Measurements from ENCODE around the gene NDUFS6. TPM values are rescaled to one million over a fixed set of nuclear protein-coding genes. Genes with fewer than 3 reads are reported as not detected.

Gene NDUFS6
- total RNA-seq, 1 experiment from 2014 or later = 104 TPM

DNA sequence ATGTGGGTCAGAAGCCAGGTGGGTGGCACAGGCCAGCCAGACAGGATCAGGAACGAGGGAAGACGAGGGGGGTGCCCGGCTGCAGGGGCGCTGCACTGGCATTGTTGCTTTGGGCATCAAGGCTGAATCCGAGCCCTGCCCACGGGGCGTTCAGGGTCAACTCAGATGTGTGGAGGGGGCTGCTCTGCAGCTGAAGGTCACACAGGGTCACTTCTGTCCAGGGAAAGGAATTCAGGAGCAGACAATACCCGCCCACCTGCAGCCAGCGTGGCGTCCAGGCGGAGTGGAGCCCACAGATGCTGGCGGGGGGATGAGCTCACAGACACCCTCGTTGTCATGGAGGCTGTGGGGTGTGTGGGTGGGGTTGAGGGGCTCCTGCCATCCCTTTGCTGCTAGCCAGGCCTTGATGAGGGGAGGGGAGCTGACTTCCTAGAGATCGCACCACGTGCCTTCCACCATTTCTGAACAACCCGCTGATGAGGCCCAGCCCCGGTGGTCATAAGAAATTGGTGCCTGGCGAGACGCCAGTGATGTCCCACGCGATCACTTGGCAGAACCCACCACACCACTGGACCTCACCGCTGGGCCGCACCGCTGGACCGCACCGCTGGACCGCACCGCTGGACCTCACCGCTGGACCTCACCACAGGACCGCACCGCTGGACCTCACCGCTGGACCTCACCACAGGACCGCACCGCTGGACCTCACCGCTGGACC, 32.8 kb upstream of the NDUFS6 start:
- POLR2A ChIA-PET (ENCODE audit: unreplicated experiment) = no interaction called here
- H3K9ac ChIP-seq (ENCODE audit: low read length) = no peak overlapping the region
- H3K9me2 ChIP-seq (replicated peaks; ENCODE audit: low read length) = no peaks in the 10 kb centered on the region
- H3K36me3 ChIP-seq (ENCODE audit: low read depth, low read length) = no peaks in the 10 kb centered on the region
- no peak overlapping the region for H3K4me2 ChIP-seq (ENCODE audit: low read length)
- H3K27ac ChIP-seq (ENCODE audit: low read length) = no peak overlapping the region
- ATAC-seq (no peak), DNase-seq (no peak)
- intact Hi-C loops (cut with micrococcal nuclease) = loop anchor here (10.0 kb wide), 1 partner anchor 386 kb away; no protein-coding TSS in a partner anchor
- H3K27me3 ChIP-seq (ENCODE audit: low read length) = peaks cover 15% of the 10 kb centered on the region; the same call in 1 of the 2 replicates
- H3F3A ChIP-seq (ENCODE audit: low read length, unreplicated experiment) = no peaks in the 10 kb centered on the region
- no peak overlapping the region for H2AFZ ChIP-seq (ENCODE audit: low read length)
- no TSS peak for BruUV-seq (replicated peaks)
- no peaks in the 10 kb centered on the region for H4K20me1 ChIP-seq (ENCODE audit: low read length)
- no peaks in the 10 kb centered on the region for H3K9me3 ChIP-seq (ENCODE audit: low read length)
- CTCF ChIA-PET = no interaction called here
- H3K4me3 ChIP-seq (ENCODE audit: low read length) = no peak overlapping the region
- TF ChIP-seq EZH2 (IDR thresholded peaks at IDR 0.05; ENCODE audit: low read length, unreplicated experiment) (no peak), CTCF (conservative IDR thresholded peaks at IDR 0.05; ENCODE audit: low read depth, low read length) (no peak), EZH2phosphoT487 (IDR thresholded peaks at IDR 0.05; ENCODE audit: borderline replicate concordance, low read length) (no peak)
- H3K79me2 ChIP-seq (ENCODE audit: low read length) = no peaks in the 10 kb centered on the region
- H3K4me1 ChIP-seq (ENCODE audit: insufficient read depth, low read length) = no peaks in the 10 kb centered on the region

DNA sequence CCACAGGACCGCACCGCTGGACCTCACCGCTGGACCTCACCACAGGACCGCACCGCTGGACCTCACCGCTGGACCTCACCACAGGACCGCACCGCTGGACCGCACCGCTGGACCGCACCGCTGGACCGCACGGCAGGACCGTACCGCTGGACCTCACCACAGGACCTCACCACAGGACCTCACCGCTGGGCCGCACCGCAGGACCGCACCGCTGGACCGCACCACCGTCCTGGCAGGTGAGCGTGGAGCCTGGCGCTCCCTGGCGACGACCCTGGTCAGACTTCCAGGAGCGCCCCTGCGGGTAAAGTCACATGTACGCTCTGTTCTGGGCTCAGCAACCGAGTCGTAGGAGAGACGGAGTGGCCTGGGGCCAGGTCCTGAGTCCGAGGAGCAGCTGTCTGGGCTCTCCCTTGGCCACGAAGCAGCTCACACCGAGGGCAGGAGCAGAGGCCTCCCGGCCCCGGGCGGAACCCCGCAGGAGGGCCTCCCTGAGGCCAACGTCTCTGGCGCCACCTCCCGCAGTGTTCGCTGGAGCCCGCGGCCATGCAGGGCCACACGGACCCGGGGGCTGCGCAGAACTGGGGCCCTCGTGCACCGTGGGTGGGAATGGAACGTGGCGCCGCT, 32.1 kb upstream of the NDUFS6 start:
- POLR2A ChIA-PET (ENCODE audit: unreplicated experiment) = no interaction called here
- no TSS peak for BruUV-seq (replicated peaks)
- CTCF ChIA-PET = no interaction called here
- Histone ChIP-seq H3K79me2 (ENCODE audit: low read length) (no peaks in the 10 kb centered on the region), H3K4me3 (ENCODE audit: low read length) (no peak overlapping the region), H3K9me2 (replicated peaks; ENCODE audit: low read length) (no peaks in the 10 kb centered on the region), H3K27ac (ENCODE audit: low read length) (no peak overlapping the region), H3K4me1 (ENCODE audit: insufficient read depth, low read length) (no peaks in the 10 kb centered on the region), H3K9me3 (ENCODE audit: low read length) (no peaks in the 10 kb centered on the region), H3K4me2 (ENCODE audit: low read length) (no peak overlapping the region), H2AFZ (ENCODE audit: low read length) (no peak overlapping the region), H3F3A (ENCODE audit: low read length, unreplicated experiment) (no peaks in the 10 kb centered on the region), H3K9ac (ENCODE audit: low read length) (no peak overlapping the region), H4K20me1 (ENCODE audit: low read length) (no peaks in the 10 kb centered on the region), H3K36me3 (ENCODE audit: low read depth, low read length) (no peaks in the 10 kb centered on the region), H3K27me3 (ENCODE audit: low read length) (peaks cover 15% of the 10 kb centered on the region; the same call in 1 of the 2 replicates)
- ATAC-seq (no peak), DNase-seq (no peak)
- TF ChIP-seq CTCF (conservative IDR thresholded peaks at IDR 0.05; ENCODE audit: low read depth, low read length) (no peak), EZH2phosphoT487 (IDR thresholded peaks at IDR 0.05; ENCODE audit: borderline replicate concordance, low read length) (no peak), EZH2 (IDR thresholded peaks at IDR 0.05; ENCODE audit: low read length, unreplicated experiment) (no peak)
- intact Hi-C loops (cut with micrococcal nuclease) = loop anchor here (10.0 kb wide), 1 partner anchor 386 kb away; no protein-coding TSS in a partner anchor
